ENCODE measurements around the gene PPP1R26. TPM values are rescaled to one million over a fixed set of nuclear protein-coding genes. Genes with fewer than 3 reads are reported as not detected.

The PPP1R26 gene
- polyA plus RNA-seq, 3 donors, result 0.56 to 4.7 (median 0.60) TPM

GRCh38 chr9:135478191-135478590 is 1.4 kb upstream of the PPP1R26 start:
- Mint-ChIP-seq H3K4me1 (peaks cover 12% of the 10 kb centered on the region), H3K36me3 (no peaks in the 10 kb centered on the region), H3K27me3 (ENCODE audit: low read depth in 3 of 3) (peaks cover 20 to 35% (median 20%) of the 10 kb centered on the region in 3 donors), H3K9me3 (no peaks in the 10 kb centered on the region), H3K4me3 (peak overlapping the region in 1 of 2 donors; percentile 89), H3K27ac (no peak overlapping the region)
- Histone ChIP-seq H3K9ac (ENCODE audit: insufficient read depth, low read length, poor library complexity, severe bottlenecking) (no peak overlapping the region), H2AFZ (ENCODE audit: insufficient read depth, low read depth, low read length, poor library complexity, severe bottlenecking) (no peak overlapping the region), H3K4me2 (replicated peaks; ENCODE audit: extremely low read depth, low read length, poor library complexity, severe bottlenecking) (no peak overlapping the region), H3K27ac (ENCODE audit: low read depth in 1 of 2, low read length in 2 of 2) (no peak overlapping the region), H3K9me3 (replicated peaks in 1 of 2; ENCODE audit: control insufficient read depth in 1 of 2, insufficient read depth in 1 of 2, low read length in 2 of 2) (no peaks in the 10 kb centered on the region), H3K36me3 (replicated peaks in 1 of 2; ENCODE audit: control insufficient read depth in 1 of 2, insufficient read depth in 2 of 2, low read length in 2 of 2) (no peaks in the 10 kb centered on the region), H3K4me3 (replicated peaks in 1 of 3; ENCODE audit: low read depth in 2 of 3, low read length in 3 of 3) (no peak overlapping the region), H3K27me3 (ENCODE audit: control insufficient read depth in 2 of 2, insufficient read depth in 2 of 2, low read length in 2 of 2) (peaks cover 0 to 17% of the 10 kb centered on the region in 2 donors), H3K4me1 (ENCODE audit: control insufficient read depth in 1 of 2, insufficient read depth in 2 of 2, low read length in 2 of 2) (peaks cover 11% of the 10 kb centered on the region in 2 donors), H4K20me1 (ENCODE audit: insufficient read depth, low read length) (peaks cover 5% of the 10 kb centered on the region), H3K79me2 (ENCODE audit: insufficient read depth, low read length) (peaks cover 4% of the 10 kb centered on the region)
- no peak for DNase-seq
- TF ChIP-seq CTCF (IDR thresholded peaks at IDR 0.05), result no peak
- intact Hi-C loops (cut with micrococcal nuclease), result no loop called here
- 93% methylated on average over 10 of the region's 10 CpGs for WGBS (ENCODE audit: insufficient coverage)

- peaks cover 0 to 7% of the 10 kb centered on the region in 2 donors for H3K36me3 ChIP-seq (replicated peaks in 1 of 2; ENCODE audit: control insufficient read depth in 1 of 2, insufficient read depth in 2 of 2, low read length in 2 of 2)
- H3K4me1 ChIP-seq (ENCODE audit: control insufficient read depth in 1 of 2, insufficient read depth in 2 of 2, low read length in 2 of 2), result peaks cover 11% of the 10 kb centered on the region in 2 donors
- no peaks in the 10 kb centered on the region for H3K9me3 Mint-ChIP-seq
- WGBS (ENCODE audit: insufficient coverage), result under 1% methylated on average over 64 of the region's 64 CpGs
- no peaks in the 10 kb centered on the region for H3K9me3 ChIP-seq (replicated peaks in 1 of 2; ENCODE audit: control insufficient read depth in 1 of 2, insufficient read depth in 1 of 2, low read length in 2 of 2)
- peaks cover 20 to 34% (median 20%) of the 10 kb centered on the region in 3 donors for H3K27me3 Mint-ChIP-seq (ENCODE audit: low read depth in 3 of 3)
- peak; percentile 17 to 29 (median 18) for DNase-seq
- peaks cover 4% of the 10 kb centered on the region for H3K79me2 ChIP-seq (ENCODE audit: insufficient read depth, low read length)
- peak overlapping the region; percentile 72 for H3K4me2 ChIP-seq (replicated peaks; ENCODE audit: extremely low read depth, low read length, poor library complexity, severe bottlenecking)
- peaks cover 12% of the 10 kb centered on the region for H3K4me1 Mint-ChIP-seq
- H3K27ac ChIP-seq (ENCODE audit: low read depth in 1 of 2, low read length in 2 of 2), result no peak overlapping the region
- no peak overlapping the region for H3K9ac ChIP-seq (ENCODE audit: insufficient read depth, low read length, poor library complexity, severe bottlenecking)
- peaks cover 5% of the 10 kb centered on the region for H4K20me1 ChIP-seq (ENCODE audit: insufficient read depth, low read length)
- H3K4me3 ChIP-seq (replicated peaks in 1 of 3; ENCODE audit: low read depth in 2 of 3, low read length in 3 of 3), result peak overlapping the region; percentile 11 to 66 (median 23)
- intact Hi-C loops (cut with micrococcal nuclease), result no loop called here
- H3K36me3 Mint-ChIP-seq, result peaks cover 2 to 6% of the 10 kb centered on the region in 2 donors
- TF ChIP-seq CTCF (IDR thresholded peaks at IDR 0.05), result peak; percentile 15
- H2AFZ ChIP-seq (ENCODE audit: insufficient read depth, low read depth, low read length, poor library complexity, severe bottlenecking), result peak overlapping the region; percentile 61
- H3K4me3 Mint-ChIP-seq, result peak overlapping the region; percentile 89 to 95
- H3K27me3 ChIP-seq (ENCODE audit: control insufficient read depth in 2 of 2, insufficient read depth in 2 of 2, low read length in 2 of 2), result peaks cover 0 to 17% of the 10 kb centered on the region in 2 donors
- peak overlapping the region in 3 of 7 donors; percentile 43 to 72 (median 54) for H3K27ac Mint-ChIP-seq
Observed at GRCh38 chr9:135478829-135479468, 633 bp upstream of the PPP1R26 start.

Data from CD14-positive monocyte (primary cell).